Measurements from ENCODE around the gene RASGEF1C.

- no peak for TF ChIP-seq CTCF (IDR thresholded peaks at IDR 0.05; ENCODE audit: insufficient read depth, low read length, poor library complexity, severe bottlenecking)
- no peak for TF ChIP-seq EZH2phosphoT487 (conservative IDR thresholded peaks at IDR 0.05; ENCODE audit: low read length)
Measured at GRCh38 chr5:180187767-180188166, 21.2 kb downstream of the RASGEF1C start.
